Measurements from ENCODE around the gene CADM1.

CADM1 gene

GRCh38 chr11:115347106-115347505 lies 157.1 kb downstream of the CADM1 start:
- peak; percentile 51 for DNase-seq

GRCh38 chr11:115345840-115346239 lies 158.4 kb downstream of the CADM1 start:
- no peak for DNase-seq

DNA sequence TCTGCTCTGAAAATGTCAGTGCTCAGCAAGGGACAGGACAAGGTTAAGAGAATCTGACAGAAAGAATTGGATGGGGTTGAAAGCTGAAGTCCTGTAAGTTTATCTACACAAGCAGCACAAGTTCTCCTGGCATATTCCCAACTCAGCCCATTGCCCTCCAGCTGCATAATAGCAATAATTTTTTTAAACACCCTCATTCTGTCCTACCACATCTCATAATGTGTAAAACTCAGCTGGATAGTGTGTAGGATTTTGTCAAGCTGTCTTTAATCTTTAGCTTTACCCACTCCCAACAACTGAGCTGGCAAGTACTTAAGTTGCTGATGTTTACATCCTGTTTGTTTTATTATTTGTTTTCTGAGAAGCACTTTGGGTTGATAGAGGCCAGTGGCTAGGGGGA lies 158.9 kb downstream of the CADM1 start:
- DNase-seq, result no peak

- no peak for DNase-seq
These were observed 159.4 kb downstream of the CADM1 start for GRCh38 chr11:115344846-115345245.

DNA sequence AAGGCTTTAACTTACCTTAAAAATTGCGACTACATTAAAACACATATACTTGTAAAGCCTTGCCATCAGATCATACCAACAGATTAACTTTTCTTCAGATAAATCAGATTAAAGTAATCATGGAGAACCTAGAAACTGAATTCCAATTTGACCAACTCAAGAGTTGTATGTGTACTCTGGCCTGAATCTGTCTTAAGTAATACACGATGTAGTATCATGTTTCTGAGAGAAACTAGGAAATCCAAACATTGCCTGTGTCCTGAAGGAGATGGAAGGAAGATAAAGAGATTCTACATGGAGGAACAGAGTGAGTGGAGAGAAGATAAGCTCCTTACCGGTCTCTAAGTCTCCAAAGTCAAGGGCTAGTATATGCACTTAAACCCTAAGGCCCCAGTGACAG lies 162.1 kb downstream of the CADM1 start:
- no peak for DNase-seq

- no peak for DNase-seq
These were observed 163.3 kb downstream of the CADM1 start for GRCh38 chr11:115340874-115341273.

DNA sequence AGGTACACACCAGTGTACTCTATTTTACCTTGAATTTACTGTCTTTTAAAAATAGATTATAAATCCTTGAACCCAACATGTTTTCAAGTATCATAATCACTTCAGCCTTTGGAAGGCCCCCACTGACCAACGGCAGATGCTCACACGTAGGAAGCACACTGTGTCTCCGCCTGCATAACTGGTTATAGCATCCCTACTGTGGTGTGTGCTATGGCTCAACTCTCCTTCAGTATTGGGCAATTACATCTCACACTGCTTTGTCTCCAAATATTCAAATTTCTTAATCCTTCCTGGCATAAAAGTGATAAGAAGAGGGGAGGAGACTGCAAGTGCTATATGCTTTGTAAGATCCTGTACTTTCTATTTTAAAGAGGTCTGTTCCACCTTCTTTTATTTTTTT lies 165.7 kb downstream of the CADM1 start:
- DNase-seq, result no peak

DNA sequence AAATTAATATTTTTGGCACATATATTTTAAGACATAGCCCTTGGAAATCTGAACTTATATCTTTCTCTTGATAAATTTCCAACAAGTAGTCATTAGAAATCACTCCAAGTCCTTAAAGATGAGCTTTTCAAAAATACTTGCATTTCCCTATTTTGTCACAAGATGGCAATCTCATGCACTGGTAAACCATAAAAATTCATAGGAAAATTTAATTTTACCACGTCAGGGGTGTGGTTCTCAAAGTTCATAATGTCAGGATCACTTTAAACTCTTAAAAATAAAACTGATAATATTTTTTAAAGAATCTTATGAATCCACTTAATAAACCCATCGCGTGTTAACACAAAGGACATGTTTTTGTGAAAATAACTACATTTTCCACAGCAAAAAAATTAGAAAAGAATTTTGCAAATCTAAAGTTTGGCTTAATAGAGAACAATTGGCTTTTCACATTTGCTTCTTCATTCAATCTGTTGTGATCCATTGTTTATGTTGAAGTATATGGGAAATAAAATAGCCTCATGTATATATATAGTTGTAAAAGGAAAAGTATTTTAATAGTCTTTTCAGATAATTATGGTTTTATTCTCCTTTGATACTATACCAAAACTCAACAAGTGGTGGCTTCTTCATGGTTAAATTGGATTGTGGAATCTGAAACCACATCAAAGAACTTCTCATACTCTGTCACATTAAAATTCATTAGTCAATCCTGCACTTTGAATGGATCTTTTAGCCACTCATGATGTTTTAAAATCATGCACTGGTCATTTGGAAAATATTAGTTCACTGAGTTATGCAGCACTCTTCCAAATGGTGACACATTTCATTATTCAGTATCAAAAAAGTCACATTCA lies 169.1 kb downstream of the CADM1 start:
- DNase-seq, result peak; percentile 55

GRCh38 chr11:115333949-115334348 lies 170.3 kb downstream of the CADM1 start:
- no peak for DNase-seq

- DNase-seq, result no peak
These were observed 171.1 kb downstream of the CADM1 start for GRCh38 chr11:115333121-115333520.

- no peak for DNase-seq
These were observed 173.3 kb downstream of the CADM1 start for GRCh38 chr11:115330684-115331482.

DNA sequence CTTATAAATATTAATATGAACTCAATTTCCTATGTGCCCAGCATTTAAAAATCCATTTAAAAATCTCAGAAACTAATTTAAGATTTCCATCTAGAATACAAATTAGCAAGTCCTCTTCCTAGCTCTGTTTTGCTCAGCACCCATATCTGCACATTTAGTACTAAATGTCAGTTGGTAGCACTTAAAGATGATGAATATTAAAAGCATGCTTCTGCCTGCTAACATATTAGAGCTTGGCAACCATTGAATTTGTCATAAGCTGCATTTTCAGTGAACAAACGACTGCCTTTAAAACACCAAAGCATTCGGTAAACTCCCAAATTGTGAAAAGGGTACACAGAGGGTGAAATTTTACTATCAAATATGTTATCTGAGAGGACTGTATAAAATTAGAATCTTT lies 177.7 kb downstream of the CADM1 start:
- DNase-seq, result no peak

DNA sequence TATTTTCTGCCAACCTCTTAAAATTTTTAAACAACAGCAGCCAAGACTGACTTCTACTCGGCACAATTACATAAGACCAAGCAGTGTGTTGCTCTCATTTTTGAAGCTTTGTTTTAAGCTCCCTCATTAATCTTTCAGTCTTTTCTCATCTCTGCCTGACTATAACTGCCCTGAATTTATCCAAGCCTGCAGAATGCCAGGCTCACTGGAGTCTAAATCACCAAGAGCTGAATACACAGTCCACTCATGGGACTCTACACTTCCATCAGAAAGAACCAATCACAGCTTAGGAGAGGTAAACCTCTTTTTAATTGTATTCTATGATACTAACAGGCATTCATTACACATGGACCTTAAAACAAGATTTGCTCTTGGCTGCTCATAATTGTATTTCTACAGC lies 178.7 kb downstream of the CADM1 start:
- no peak for DNase-seq

GRCh38 chr11:115324581-115325432 lies 179.4 kb downstream of the CADM1 start:
- DNase-seq, result peak; percentile 62

DNA sequence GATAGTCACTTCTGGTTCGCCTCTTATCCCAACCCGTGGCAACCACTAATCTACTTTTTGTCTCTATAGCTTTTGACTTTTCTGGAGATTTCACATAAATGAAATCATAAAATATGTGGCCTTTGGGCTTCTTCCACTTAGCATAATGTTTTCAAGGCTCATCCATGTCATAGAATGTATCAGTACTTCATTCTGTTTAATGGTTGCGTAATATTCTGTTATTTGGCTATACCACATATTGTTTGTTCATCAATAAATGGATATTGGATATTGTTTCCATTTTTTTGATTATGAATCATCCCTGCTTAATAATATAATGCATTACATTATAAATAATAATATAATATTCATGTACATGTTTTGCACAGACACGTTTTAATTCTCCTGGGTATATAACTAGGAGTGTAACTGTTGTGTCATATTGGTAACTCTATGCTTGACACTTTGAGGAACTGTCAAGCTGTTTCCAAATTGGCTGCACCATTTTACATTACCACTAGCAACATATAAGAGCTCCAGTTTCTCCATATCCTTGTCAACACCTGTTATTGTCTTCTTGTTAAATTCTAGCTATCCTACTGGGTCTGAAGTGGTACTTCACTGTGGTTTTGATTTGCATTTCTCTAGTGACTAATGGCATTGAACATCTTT lies 181.5 kb downstream of the CADM1 start:
- DNase-seq, result no peak

DNA sequence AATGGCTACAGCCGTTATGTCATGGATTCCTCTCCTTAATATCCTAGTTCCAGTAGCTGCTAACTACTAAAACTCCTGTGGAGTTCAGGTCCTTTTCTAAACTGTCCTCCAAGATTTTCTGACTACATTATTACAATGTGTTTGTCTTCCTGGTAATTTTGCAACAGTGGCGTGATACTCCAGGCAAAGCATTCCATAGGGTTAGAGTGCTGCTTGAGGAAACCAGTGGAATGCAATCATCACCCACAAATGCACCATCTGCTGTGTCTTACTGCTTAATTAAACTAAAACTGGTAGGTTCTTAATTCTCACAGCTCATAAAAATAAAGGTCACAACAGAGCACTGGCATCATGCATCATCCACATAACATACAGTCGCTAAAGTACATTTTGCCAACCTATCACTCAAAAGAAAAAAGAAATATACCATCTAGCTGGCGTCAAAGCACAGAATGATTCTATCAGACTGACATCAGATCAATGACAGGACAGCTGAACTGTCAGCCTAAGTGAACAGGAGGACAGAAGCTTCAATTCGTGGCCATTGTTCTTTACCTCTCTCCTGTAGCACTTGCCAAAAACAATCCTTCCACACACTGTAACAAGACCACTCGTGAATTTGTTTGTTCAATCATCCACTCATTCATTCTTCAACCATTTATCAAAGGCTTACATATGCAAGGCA lies 182.5 kb downstream of the CADM1 start:
- no peak for DNase-seq

- peak; percentile 80 for DNase-seq
These were observed 186.7 kb downstream of the CADM1 start for GRCh38 chr11:115317277-115318185.

- DNase-seq, result no peak
These were observed 187.5 kb downstream of the CADM1 start for GRCh38 chr11:115316696-115317095.

DNA sequence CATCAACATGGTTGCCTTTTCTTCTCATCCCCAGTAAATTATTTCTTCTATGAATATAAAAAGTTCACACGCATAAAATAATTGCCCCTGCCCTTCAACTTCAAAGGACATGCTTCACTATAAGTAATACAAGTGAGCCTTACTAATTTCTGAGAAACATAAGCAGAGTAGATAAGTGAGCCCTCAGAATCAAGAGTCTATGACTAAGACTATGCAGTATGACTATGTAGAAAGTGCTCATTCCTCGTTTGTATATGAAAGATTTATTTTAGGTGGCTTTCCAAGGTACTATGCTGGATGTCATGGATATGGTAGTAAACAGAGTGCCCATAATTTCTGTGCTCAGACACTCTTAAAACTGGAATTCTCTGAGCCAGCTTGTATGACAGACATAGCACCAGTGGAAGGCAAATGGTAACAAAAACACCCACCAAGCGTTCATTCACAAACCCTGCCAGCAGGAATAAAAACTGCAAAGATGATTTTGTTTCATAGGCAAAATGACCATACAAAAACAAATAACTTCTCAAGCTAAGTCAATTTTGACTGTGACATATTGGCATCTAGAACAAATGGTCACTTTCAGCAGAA lies 189.8 kb downstream of the CADM1 start:
- no peak for DNase-seq

DNA sequence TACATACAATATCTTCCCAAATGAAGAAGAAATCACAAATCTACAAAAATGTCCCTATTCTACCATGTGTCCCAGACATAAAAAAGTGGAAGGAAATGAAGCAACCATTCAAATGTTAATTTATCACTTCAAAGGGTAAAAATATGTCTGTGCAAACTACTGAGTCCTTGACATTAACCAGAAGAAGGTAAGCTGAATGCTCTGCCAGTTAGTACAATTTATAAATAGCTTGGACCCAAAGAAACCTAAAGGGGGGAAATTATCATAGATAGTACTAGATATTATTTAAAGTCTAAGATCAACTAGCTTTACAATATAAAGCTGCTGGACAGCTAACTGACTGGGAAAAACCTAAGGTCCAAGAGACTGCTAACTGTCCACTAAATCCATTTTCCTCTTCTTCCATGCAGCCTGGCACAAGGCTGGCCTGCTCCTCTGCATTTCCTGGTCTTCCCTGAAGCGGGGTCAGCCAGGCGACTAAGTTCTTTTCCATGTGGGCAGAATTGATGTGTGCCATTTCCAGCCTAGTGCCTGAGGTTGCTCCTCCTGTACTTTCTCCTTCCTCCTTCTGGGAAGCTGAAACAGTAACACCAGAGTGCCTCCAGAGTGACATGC lies 190.9 kb downstream of the CADM1 start:
- DNase-seq, result no peak
